ENCODE data around the gene PKIG. TPM values are rescaled to one million over a fixed set of nuclear protein-coding genes. Genes with fewer than 3 reads are reported as not detected.

PKIG gene
- total RNA-seq, 1 experiment from 2014 or later, result 64.9 TPM

DNA sequence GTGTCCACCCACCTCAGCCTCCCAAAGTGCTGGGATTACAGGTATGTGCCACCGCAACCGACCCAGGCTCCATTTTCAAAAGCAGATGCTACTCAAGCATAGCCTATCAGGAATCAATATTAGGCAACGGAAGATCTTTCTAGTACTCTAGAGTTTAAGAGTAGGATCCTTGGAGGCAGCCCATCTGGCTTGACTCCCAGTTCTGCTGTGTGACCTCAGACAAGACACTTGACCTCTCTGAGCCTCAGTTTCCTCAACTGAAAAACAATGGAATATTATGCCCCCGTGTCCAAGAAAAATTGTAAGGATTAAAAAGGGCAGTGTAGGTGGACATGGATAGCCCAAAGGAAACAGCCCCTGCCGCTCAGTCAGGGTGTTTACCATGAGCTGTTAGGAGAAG lies 54.7 kb downstream of the PKIG start:
- CTCF ChIA-PET, result no interaction called here
- H3K4me3 ChIP-seq (ENCODE audit: low read depth, low read length, poor library complexity, severe bottlenecking), result no peak overlapping the region
- BruUV-seq (replicated peaks), result no TSS peak
- peaks cover 2% of the 10 kb centered on the region for H3K4me1 ChIP-seq (ENCODE audit: insufficient read depth, low read length, poor library complexity, severe bottlenecking)
- H3K9me3 ChIP-seq (ENCODE audit: low read depth, low read length, poor library complexity, severe bottlenecking), result no peaks in the 10 kb centered on the region
- POLR2A ChIA-PET (ENCODE audit: low non-redundant PET), result no interaction called here
- no peak for DNase-seq (ENCODE audit: low spot score)
- intact Hi-C loops (cut with micrococcal nuclease; ENCODE audit: unreplicated experiment), result no loop called here
- no peaks in the 10 kb centered on the region for H3K27me3 ChIP-seq (replicated peaks; ENCODE audit: insufficient read depth, low read depth, low read length, poor library complexity)
- no peak for TF ChIP-seq EZH2 (IDR thresholded peaks at IDR 0.05; ENCODE audit: borderline replicate concordance, low read depth, low read length, poor library complexity, severe bottlenecking)
- TF ChIP-seq, protein P1, sequence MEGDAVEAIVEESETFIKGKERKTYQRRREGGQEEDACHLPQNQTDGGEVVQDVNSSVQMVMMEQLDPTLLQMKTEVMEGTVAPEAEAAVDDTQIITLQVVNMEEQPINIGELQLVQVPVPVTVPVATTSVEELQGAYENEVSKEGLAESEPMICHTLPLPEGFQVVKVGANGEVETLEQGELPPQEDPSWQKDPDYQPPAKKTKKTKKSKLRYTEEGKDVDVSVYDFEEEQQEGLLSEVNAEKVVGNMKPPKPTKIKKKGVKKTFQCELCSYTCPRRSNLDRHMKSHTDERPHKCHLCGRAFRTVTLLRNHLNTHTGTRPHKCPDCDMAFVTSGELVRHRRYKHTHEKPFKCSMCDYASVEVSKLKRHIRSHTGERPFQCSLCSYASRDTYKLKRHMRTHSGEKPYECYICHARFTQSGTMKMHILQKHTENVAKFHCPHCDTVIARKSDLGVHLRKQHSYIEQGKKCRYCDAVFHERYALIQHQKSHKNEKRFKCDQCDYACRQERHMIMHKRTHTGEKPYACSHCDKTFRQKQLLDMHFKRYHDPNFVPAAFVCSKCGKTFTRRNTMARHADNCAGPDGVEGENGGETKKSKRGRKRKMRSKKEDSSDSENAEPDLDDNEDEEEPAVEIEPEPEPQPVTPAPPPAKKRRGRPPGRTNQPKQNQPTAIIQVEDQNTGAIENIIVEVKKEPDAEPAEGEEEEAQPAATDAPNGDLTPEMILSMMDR (conservative IDR thresholded peaks at IDR 0.05; ENCODE audit: low read depth, low read length), result no peak
- H3K36me3 ChIP-seq (ENCODE audit: insufficient read depth, low read length, poor library complexity, severe bottlenecking), result peaks cover 11% of the 10 kb centered on the region
- H3K27ac ChIP-seq (ENCODE audit: low read depth, low read length, poor library complexity, severe bottlenecking), result no peak overlapping the region

DNA sequence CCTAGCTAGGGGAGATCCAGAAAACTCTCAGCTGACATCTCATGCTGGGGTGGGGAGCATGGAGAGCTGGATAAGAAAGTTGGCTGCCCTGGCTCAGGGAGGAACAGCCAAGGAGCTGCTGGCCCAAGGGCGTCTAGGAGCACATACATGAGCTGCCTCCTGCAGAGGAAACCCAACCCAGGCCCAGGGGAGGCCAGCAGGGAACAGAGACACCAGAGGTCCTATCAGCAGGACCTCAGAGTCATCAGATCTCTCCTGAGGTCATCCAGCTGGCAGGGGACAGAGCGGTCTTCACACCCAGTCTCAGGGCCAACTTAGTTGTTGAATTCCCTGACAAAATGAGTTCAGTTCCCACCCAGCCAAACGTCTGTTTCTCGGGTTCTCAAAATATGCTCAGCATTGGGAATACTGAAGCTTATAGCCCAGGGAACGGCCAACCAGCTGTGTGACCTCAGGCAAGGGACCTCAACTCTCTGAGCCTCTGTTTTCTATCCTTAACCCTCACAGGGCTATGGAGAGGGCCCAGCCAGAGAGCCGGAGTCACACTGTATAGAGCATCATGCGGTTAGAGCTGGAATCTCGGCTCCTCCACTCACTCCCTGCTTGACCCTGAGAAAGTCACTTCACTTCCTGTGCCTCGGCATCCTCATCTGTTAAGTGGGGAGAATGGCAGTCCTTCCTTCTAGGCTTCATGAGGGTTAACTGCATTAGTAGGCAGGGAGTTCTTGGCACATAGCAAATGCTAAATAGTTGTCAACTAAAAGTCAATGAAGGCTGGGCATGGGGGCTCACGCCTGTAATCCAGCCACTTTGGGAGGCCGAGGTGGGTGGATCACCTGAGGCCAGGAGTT lies 55.4 kb downstream of the PKIG start:
- Histone ChIP-seq H3K27me3 (replicated peaks; ENCODE audit: insufficient read depth, low read depth, low read length, poor library complexity) (no peaks in the 10 kb centered on the region), H3K27ac (ENCODE audit: low read depth, low read length, poor library complexity, severe bottlenecking) (no peak overlapping the region), H3K4me3 (ENCODE audit: low read depth, low read length, poor library complexity, severe bottlenecking) (no peak overlapping the region), H3K4me1 (ENCODE audit: insufficient read depth, low read length, poor library complexity, severe bottlenecking) (peaks cover 9% of the 10 kb centered on the region), H3K36me3 (ENCODE audit: insufficient read depth, low read length, poor library complexity, severe bottlenecking) (peaks cover 11% of the 10 kb centered on the region), H3K9me3 (ENCODE audit: low read depth, low read length, poor library complexity, severe bottlenecking) (no peaks in the 10 kb centered on the region)
- no peak for TF ChIP-seq EZH2 (IDR thresholded peaks at IDR 0.05; ENCODE audit: borderline replicate concordance, low read depth, low read length, poor library complexity, severe bottlenecking)
- TF ChIP-seq, protein P1 (conservative IDR thresholded peaks at IDR 0.05; ENCODE audit: low read depth, low read length), result no peak
- intact Hi-C loops (cut with micrococcal nuclease; ENCODE audit: unreplicated experiment), result no loop called here
- ChIA-PET POLR2A (ENCODE audit: low non-redundant PET) (no interaction called here), CTCF (no interaction called here)
- BruUV-seq (replicated peaks), result no TSS peak
- no peak for DNase-seq (ENCODE audit: low spot score)

DNA sequence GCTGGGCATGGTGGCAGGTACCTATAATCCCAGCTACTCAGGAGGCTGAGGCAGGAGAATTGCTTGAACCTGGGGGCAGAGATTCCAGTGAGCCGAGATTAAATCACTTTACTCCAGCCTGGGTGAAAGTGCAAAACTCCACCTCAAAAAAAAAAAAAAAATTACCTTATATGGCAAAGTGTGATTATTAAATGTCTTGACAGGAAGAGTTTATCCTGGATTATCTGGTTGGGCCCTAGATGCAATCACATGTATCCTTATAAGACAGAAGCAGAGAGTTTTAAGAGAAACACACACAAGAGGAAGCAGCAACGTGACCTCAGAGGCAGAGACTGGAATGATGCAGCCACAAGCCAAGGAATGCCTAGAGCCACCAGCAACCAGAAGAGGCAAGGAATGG lies 58.1 kb downstream of the PKIG start:
- no TSS peak for BruUV-seq (replicated peaks)
- POLR2A ChIA-PET (ENCODE audit: low non-redundant PET), result no interaction called here

More for the DNA sequence above, 58.1 kb downstream of the PKIG start:
- intact Hi-C loops (cut with micrococcal nuclease; ENCODE audit: unreplicated experiment), result no loop called here
- TF ChIP-seq, protein P1 (conservative IDR thresholded peaks at IDR 0.05; ENCODE audit: low read depth, low read length), result no peak
- no peak for TF ChIP-seq EZH2 (IDR thresholded peaks at IDR 0.05; ENCODE audit: borderline replicate concordance, low read depth, low read length, poor library complexity, severe bottlenecking)
- H3K4me3 ChIP-seq (ENCODE audit: low read depth, low read length, poor library complexity, severe bottlenecking), result no peak overlapping the region
- H3K9me3 ChIP-seq (ENCODE audit: low read depth, low read length, poor library complexity, severe bottlenecking), result no peaks in the 10 kb centered on the region
- H3K27me3 ChIP-seq (replicated peaks; ENCODE audit: insufficient read depth, low read depth, low read length, poor library complexity), result no peaks in the 10 kb centered on the region
- no peak overlapping the region for H3K27ac ChIP-seq (ENCODE audit: low read depth, low read length, poor library complexity, severe bottlenecking)
- no peak for DNase-seq (ENCODE audit: low spot score)
- CTCF ChIA-PET, result no interaction called here
- peaks cover 30% of the 10 kb centered on the region for H3K4me1 ChIP-seq (ENCODE audit: insufficient read depth, low read length, poor library complexity, severe bottlenecking)
- H3K36me3 ChIP-seq (ENCODE audit: insufficient read depth, low read length, poor library complexity, severe bottlenecking), result peaks cover 5% of the 10 kb centered on the region

Measured in A673 (cell line).